HL-60 (cell line): ENCODE results near the gene DOK5.

Experiments
- POLR2AphosphoS5 ChIP-seq: IDR thresholded peaks from 2 replicates; pipeline ENCODE4 v1.6.1; 2012; ENCODE audit warnings: low read depth
- SPI1 ChIP-seq: IDR thresholded peaks from 2 replicates; pipeline ENCODE4 v1.6.1; 2012; ENCODE audit warnings: low read depth, mild to moderate bottlenecking, borderline replicate concordance
- TF ChIP-seq, protein P1 (sequence below): IDR thresholded peaks from one replicate; pipeline ENCODE4 v1.5.1; 2011; ENCODE audit warnings: low read length, control low read depth, inconsistent platforms; ENCODE audit not compliant: insufficient read depth

DNA sequence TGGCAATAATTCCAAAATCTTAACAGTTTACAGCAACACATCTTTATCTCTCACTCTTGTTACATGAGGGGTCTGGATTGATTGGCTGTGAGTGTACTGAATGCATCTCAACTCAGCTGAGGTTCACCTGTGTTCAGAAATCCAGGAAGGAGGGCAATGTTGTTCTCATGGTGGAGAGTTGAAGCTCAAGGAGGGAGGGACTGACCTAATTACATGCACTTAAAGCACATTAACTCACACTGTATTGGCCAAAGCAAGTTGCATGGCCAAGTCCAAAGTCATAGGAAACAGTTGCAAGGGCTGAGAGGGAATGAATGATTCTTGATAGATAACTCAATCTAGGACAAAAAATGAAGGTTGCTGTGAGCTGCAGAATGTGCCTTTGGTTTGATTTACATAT lies 102.2 kb downstream of the DOK5 start:
- TF ChIP-seq, protein P1, sequence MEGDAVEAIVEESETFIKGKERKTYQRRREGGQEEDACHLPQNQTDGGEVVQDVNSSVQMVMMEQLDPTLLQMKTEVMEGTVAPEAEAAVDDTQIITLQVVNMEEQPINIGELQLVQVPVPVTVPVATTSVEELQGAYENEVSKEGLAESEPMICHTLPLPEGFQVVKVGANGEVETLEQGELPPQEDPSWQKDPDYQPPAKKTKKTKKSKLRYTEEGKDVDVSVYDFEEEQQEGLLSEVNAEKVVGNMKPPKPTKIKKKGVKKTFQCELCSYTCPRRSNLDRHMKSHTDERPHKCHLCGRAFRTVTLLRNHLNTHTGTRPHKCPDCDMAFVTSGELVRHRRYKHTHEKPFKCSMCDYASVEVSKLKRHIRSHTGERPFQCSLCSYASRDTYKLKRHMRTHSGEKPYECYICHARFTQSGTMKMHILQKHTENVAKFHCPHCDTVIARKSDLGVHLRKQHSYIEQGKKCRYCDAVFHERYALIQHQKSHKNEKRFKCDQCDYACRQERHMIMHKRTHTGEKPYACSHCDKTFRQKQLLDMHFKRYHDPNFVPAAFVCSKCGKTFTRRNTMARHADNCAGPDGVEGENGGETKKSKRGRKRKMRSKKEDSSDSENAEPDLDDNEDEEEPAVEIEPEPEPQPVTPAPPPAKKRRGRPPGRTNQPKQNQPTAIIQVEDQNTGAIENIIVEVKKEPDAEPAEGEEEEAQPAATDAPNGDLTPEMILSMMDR = no peak
- no peak for TF ChIP-seq POLR2AphosphoS5
- no peak for TF ChIP-seq SPI1
